ENCODE results near the gene ANKRD6. TPM values are rescaled to one million over a fixed set of nuclear protein-coding genes. Genes with fewer than 3 reads are reported as not detected.

ANKRD6 gene
- total RNA-seq, 4 donors from 2014 or later, result 2.7 to 9.4 (median 6.6) TPM

GRCh38 chr6:89612121-89612520 is 179.2 kb downstream of the ANKRD6 start:
- intact Hi-C loops (cut with DNase I; ENCODE audit: low total_unique reads) (no loop called here), in situ Hi-C loops (cut with MboI; ENCODE audit: low pct_ligation_motif_present in 1 of 4, low pct_unique_long_range_greater_than_20kb in 1 of 4, low sequenced_read_pairs in 3 of 4) (loop anchor here (5.0 to 25.0 kb wide), 3 partner anchors 177 to 625 kb away; partner anchors contain the start of gene ANKRD6 (in 2 of the 4))
- no peak for DNase-seq
- Histone ChIP-seq H3K27ac (no peak overlapping the region), H3K4me1 (no peaks in the 10 kb centered on the region), H3K27me3 (no peaks in the 10 kb centered on the region), H3K9me3 (no peaks in the 10 kb centered on the region), H3K36me3 (no peaks in the 10 kb centered on the region), H3K4me3 (no peak overlapping the region)
- no peak for TF ChIP-seq CTCF (IDR thresholded peaks at IDR 0.05)
- WGBS, 2 donors (ENCODE audit: low coverage in 1 of 2), result 83 to 91% methylated on average over 4 to 12 of the region's 12 CpGs

GRCh38 chr6:89613790-89614189 is 180.8 kb downstream of the ANKRD6 start:
- H3K27ac ChIP-seq, result no peak overlapping the region
- H3K9me3 ChIP-seq, result no peaks in the 10 kb centered on the region
- DNase-seq, result no peak
- no peak for TF ChIP-seq POLR2A (IDR thresholded peaks at IDR 0.05)
- TF ChIP-seq EP300 (IDR thresholded peaks at IDR 0.05; ENCODE audit: low read depth), result no peak
- no peak for TF ChIP-seq POLR2AphosphoS5 (IDR thresholded peaks at IDR 0.05)
- no peak for TF ChIP-seq CTCF (IDR thresholded peaks at IDR 0.05)
- H3K4me3 ChIP-seq, result no peak overlapping the region
- no peaks in the 10 kb centered on the region for H3K27me3 ChIP-seq
- intact Hi-C loops (cut with DNase I; ENCODE audit: low total_unique reads), result no loop called here
- in situ Hi-C loops (cut with MboI; ENCODE audit: low pct_ligation_motif_present in 1 of 4, low pct_unique_long_range_greater_than_20kb in 1 of 4, low sequenced_read_pairs in 3 of 4), result loop anchor here (5.0 to 25.0 kb wide), 3 partner anchors 179 to 626 kb away; partner anchors contain the start of gene ANKRD6 (in 2 of the 4)
- H3K36me3 ChIP-seq, result no peaks in the 10 kb centered on the region
- 72 to 94% methylated on average over 3 to 5 of the region's 5 CpGs for WGBS, 2 donors (ENCODE audit: low coverage in 1 of 2)
- H3K4me1 ChIP-seq, result no peaks in the 10 kb centered on the region

GRCh38 chr6:89615882-89616281 is 182.9 kb downstream of the ANKRD6 start:
- in situ Hi-C loops (cut with MboI; ENCODE audit: low pct_ligation_motif_present in 1 of 4, low pct_unique_long_range_greater_than_20kb in 1 of 4, low sequenced_read_pairs in 3 of 4), result loop anchor here (10.0 to 25.0 kb wide), 2 partner anchors 181 to 629 kb away; partner anchors contain the start of gene ANKRD6 (in 1 of the 4)
- no peak overlapping the region for H3K27ac ChIP-seq
- no peaks in the 10 kb centered on the region for H3K27me3 ChIP-seq
- WGBS, 2 donors (ENCODE audit: low coverage in 1 of 2), result 90% methylated on average over 5 of the region's 5 CpGs; no CpG with 5 or more reads in 1 of the 2 donors
- TF ChIP-seq POLR2A (IDR thresholded peaks at IDR 0.05) (no peak), EP300 (IDR thresholded peaks at IDR 0.05; ENCODE audit: low read depth) (no peak), POLR2AphosphoS5 (IDR thresholded peaks at IDR 0.05) (no peak), CTCF (IDR thresholded peaks at IDR 0.05) (no peak)
- no peaks in the 10 kb centered on the region for H3K9me3 ChIP-seq
- DNase-seq, result no peak
- intact Hi-C loops (cut with DNase I; ENCODE audit: low total_unique reads), result no loop called here
- H3K4me1 ChIP-seq, result no peaks in the 10 kb centered on the region
- H3K36me3 ChIP-seq, result no peaks in the 10 kb centered on the region
- H3K4me3 ChIP-seq, result no peak overlapping the region

GRCh38 chr6:89616531-89616930 is 183.6 kb downstream of the ANKRD6 start:
- DNase-seq, result no peak
- TF ChIP-seq CTCF (IDR thresholded peaks at IDR 0.05) (no peak), EP300 (IDR thresholded peaks at IDR 0.05; ENCODE audit: low read depth) (no peak), POLR2A (IDR thresholded peaks at IDR 0.05) (no peak), POLR2AphosphoS5 (IDR thresholded peaks at IDR 0.05) (no peak)
- intact Hi-C loops (cut with DNase I; ENCODE audit: low total_unique reads), result no loop called here
- Histone ChIP-seq H3K27me3 (no peaks in the 10 kb centered on the region), H3K27ac (no peak overlapping the region), H3K4me1 (no peaks in the 10 kb centered on the region), H3K9me3 (no peaks in the 10 kb centered on the region), H3K36me3 (no peaks in the 10 kb centered on the region), H3K4me3 (no peak overlapping the region)
- in situ Hi-C loops (cut with MboI; ENCODE audit: low pct_ligation_motif_present in 1 of 4, low pct_unique_long_range_greater_than_20kb in 1 of 4, low sequenced_read_pairs in 3 of 4), result loop anchor here (10.0 to 25.0 kb wide), 2 partner anchors 182 to 629 kb away; partner anchors contain the start of gene ANKRD6 (in 1 of the 4)
- whole genome bisulfite sequencing, 2 donors (ENCODE audit: low coverage in 1 of 2), result 98% methylated on average over 5 of the region's 5 CpGs; no CpG with 5 or more reads in 1 of the 2 donors
